K562 (cell line): ENCODE results near the gene PTAFR. TPM values are rescaled to one million over a fixed set of nuclear protein-coding genes. Genes with fewer than 3 reads are reported as not detected.

Experiments used
- BMI1 ChIP-seq: fragments of 150-350 bp; IDR thresholded peaks from 2 replicates; pipeline ENCODE4 v1.6.1; 2014; ENCODE audit warnings: low read length
- CGGBP1 ChIP-seq: fragments of 250-450 bp; sonication (Bioruptor Pico); IDR thresholded peaks from 2 replicates; pipeline ENCODE4 v1.9.0; 2021; ENCODE audit warnings: mild to moderate bottlenecking
- ETS1 ChIP-seq: conservative IDR thresholded peaks from 2 replicates; pipeline ENCODE4 v1.6.1; 2011; ENCODE audit warnings: low read depth, mild to moderate bottlenecking, low read length; ENCODE audit not compliant: control insufficient read depth
- HNRNPH1 ChIP-seq: fragments of 200-400 bp; formaldehyde crosslinking; optimal IDR thresholded peaks from 2 replicates; pipeline ENCODE3; 2017; ENCODE audit warnings: low read depth, mild to moderate bottlenecking, low read length, moderate library complexity
- MITF ChIP-seq: IDR thresholded peaks from 2 replicates; pipeline ENCODE4 v1.6.1; 2014; ENCODE audit warnings: antibody characterized with exemption
- STAT5A ChIP-seq: IDR thresholded peaks from 2 replicates; pipeline ENCODE4 v1.6.1; 2012; ENCODE audit warnings: low read length, inconsistent platforms, borderline replicate concordance
- TRIM24 ChIP-seq, 2 experiments: fragments of 450-650 bp; IDR thresholded peaks; 2 replicates each; pipeline ENCODE4 v1.6.1; 2016
- VEZF1 ChIP-seq: fragments of 200-800 bp; sonication (Bioruptor generic); IDR thresholded peaks from 2 replicates; pipeline ENCODE4 v1.6.1; 2017; ENCODE audit warnings: missing genetic modification characterization, missing compliant biosample characterization
- ZNF318 ChIP-seq, 2 experiments: fragments of 450-650 bp; IDR thresholded peaks; 2 replicates each; pipeline ENCODE4 v1.6.1; 2016; ENCODE audit warnings: mild to moderate bottlenecking in 2 of 2, borderline replicate concordance in 1 of 2, low read depth in 1 of 2, moderate library complexity in 1 of 2
- ZNF408 ChIP-seq: fragments of 250-450 bp; sonication (Bioruptor Pico); IDR thresholded peaks from 2 replicates; pipeline ENCODE4 v1.4.0; 2020; ENCODE audit warnings: low read depth, mild to moderate bottlenecking, moderate library complexity
- ZNF551 ChIP-seq: fragments of 250-450 bp; sonication (Bioruptor Pico); IDR thresholded peaks from 2 replicates; pipeline ENCODE4 v1.5.0; 2021; ENCODE audit warnings: mild to moderate bottlenecking, moderate library complexity
- polyA plus RNA-seq, 8 experiments: library from polyadenylated mRNA; depleted of rRNA in 4 of 8; stranded (reverse) in 5 of 8; unstranded in 3 of 8; fragments of >200 nt; fragmentation: Nextera tagmentation in 2 of 8; fragmentation: Illumina TruSeq in 1 of 8; extraction: Ambion mirVana in 2 of 8; extraction: Trizol in 1 of 8; gene quantifications; 2 replicates each; pipeline versions ENCODE4 v1.2.1 to v1.2.3, GENCODE V29; 2011 to 2014; ENCODE audit warnings: inconsistent platforms in 1 of 8, missing spikeins in 1 of 8
- total RNA-seq, 7 experiments: library from RNA; depleted of rRNA in 6 of 7; stranded (reverse); fragments of >200 nt in 6 of 7; fragmentation: Illumina TruSeq in 2 of 7; extraction: Trizol in 2 of 7; gene quantifications; 2 replicates each; pipeline versions ENCODE4 v1.2.1 to v1.2.3, GENCODE V29; 2011 to 2021; ENCODE audit warnings: low replicate concordance in 1 of 7

The PTAFR gene
- total and polyA plus RNA-seq, 9 of the 15 experiments (the other 6 are each of a cell fraction or from before 2014, with no cell fraction given) = 0.15 to 0.55 (median 0.40) TPM; not detected in 1

- TF ChIP-seq MITF (peak; percentile 68), STAT5A (peak; percentile 59; the same call in 1 of the 2 replicates), VEZF1 (CRISPR knock-in tag) (no peak), CGGBP1 (CRISPR knock-in tag) (no peak), HNRNPH1 (no peak), BMI1 (no peak), TRIM24 (IDR thresholded peaks at IDR 0.05) (no peak), ZNF551 (no peak), ETS1 (no peak), ZNF318 (IDR thresholded peaks at IDR 0.05; ENCODE audit: borderline replicate concordance in 1 of 2, low read depth in 1 of 2) (peak in 1 of 2 experiments; percentile 31; a peak in 1 of 4 replicates), ZNF408 (CRISPR knock-in tag) (no peak)
Measured at GRCh38 chr1:28132171-28133167, 44.0 kb downstream of the PTAFR start (continued).
